Lower leg skin (tissue), 3 donors: Measurements from ENCODE around the gene SOX1.

Source experiments
- CTCF ChIP-seq, 3 donors: fragments of 450-650 bp; IDR thresholded peaks; one replicate each; pipeline ENCODE4 v1.5.1; 2016; ENCODE audit warnings: antibody characterized with exemption in 3 of 3, mild to moderate bottlenecking in 3 of 3, moderate library complexity in 2 of 3
- POLR2A ChIP-seq, 2 donors: fragments of 450-650 bp; IDR thresholded peaks; one replicate each; pipeline ENCODE4 v1.6.1; 2016 to 2017; ENCODE audit warnings: antibody characterized with exemption in 2 of 2, mild to moderate bottlenecking in 1 of 2, moderate library complexity in 1 of 2

GRCh38 chr13:112104881-112105234 lies 37.9 kb downstream of the SOX1 start:
- no peak for TF ChIP-seq CTCF (IDR thresholded peaks at IDR 0.05)
- no peak for TF ChIP-seq POLR2A (IDR thresholded peaks at IDR 0.05)
